Measurements from ENCODE around the gene C17orf100.

- TF ChIP-seq POLR2A (IDR thresholded peaks at IDR 0.05; ENCODE audit: low read length), result no peak
- TF ChIP-seq GATA1 (IDR thresholded peaks at IDR 0.05; ENCODE audit: low read depth, low read length), result no peak
Observed at GRCh38 chr17:6668219-6668618, 16.7 kb downstream of the C17orf100 start.
